A172 (cell line): ENCODE measurements around the gene CLDN7. TPM values are rescaled to one million over a fixed set of nuclear protein-coding genes. Genes with fewer than 3 reads are reported as not detected.
"Not testable (repeated sequence)": the region's sequence is repeated elsewhere in the genome, so short reads cannot be mapped to it uniquely, and the experiment has no call there.

Experiments used
- DNase-seq: peaks from one replicate; pipeline ENCODE4 v3.0.0-alpha.2; 2015; ENCODE audit warnings: low spot score
- total RNA-seq: library from RNA; depleted of rRNA; stranded (reverse); fragments of >200 nt; shearing (Covaris generic); gene quantifications from 2 replicates; pipeline ENCODE4 v1.2.3, GENCODE V29; 2014

Gene CLDN7
- total RNA-seq, 1 experiment from 2014 or later = not detected

GRCh38 chr17:7253082-7253481 is 9.2 kb downstream of the CLDN7 start:
- no peak for DNase-seq

GRCh38 chr17:7252176-7253043 is 9.9 kb downstream of the CLDN7 start, which contains the start of gene ELP5:
Gene ELP5 (plus strand): TSS chr17:7252215. CDS start chr17:7252551, 336 bp downstream.
- DNase-seq = peak; percentile 92

GRCh38 chr17:7251661-7252175 is 10.6 kb downstream of the CLDN7 start, which contains the start of gene CTDNEP1:
Gene CTDNEP1 (minus strand): TSS chr17:7251734. CDS start chr17:7251296, 438 bp downstream.
- DNase-seq = peak; percentile 99

- DNase-seq = no peak
Observed at GRCh38 chr17:7250695-7251627, 11.3 kb downstream of the CLDN7 start.

- no peak for DNase-seq
Observed at GRCh38 chr17:7249830-7250229, 12.4 kb downstream of the CLDN7 start.

- no peak for DNase-seq
Observed at GRCh38 chr17:7249214-7249613, 13.1 kb downstream of the CLDN7 start.

GRCh38 chr17:7248796-7249195 is 13.5 kb downstream of the CLDN7 start:
- DNase-seq = no peak

- no peak for DNase-seq
Observed at GRCh38 chr17:7246779-7247178, 15.5 kb downstream of the CLDN7 start.

GRCh38 chr17:7243838-7244237 is 18.4 kb downstream of the CLDN7 start:
- DNase-seq = not testable (repeated sequence)

- DNase-seq = no peak
Observed at GRCh38 chr17:7243453-7243729, 18.9 kb downstream of the CLDN7 start.

GRCh38 chr17:7242717-7243452 is 19.4 kb downstream of the CLDN7 start:
- DNase-seq = peak; percentile 86

GRCh38 chr17:7241783-7242716 is 20.2 kb downstream of the CLDN7 start, which contains the start of gene GABARAP:
Gene GABARAP (minus strand): TSS chr17:7242449. CDS start chr17:7242330, 119 bp downstream.
- DNase-seq = peak; percentile 92

GRCh38 chr17:7241090-7241733 is 21.1 kb downstream of the CLDN7 start:
- DNase-seq = no peak

- DNase-seq = no peak
Observed at GRCh38 chr17:7240375-7240774, 21.9 kb downstream of the CLDN7 start.

- peak; percentile 100 for DNase-seq
Observed at GRCh38 chr17:7239091-7240027, 22.9 kb downstream of the CLDN7 start, which contains the start of gene PHF23. Gene PHF23 (minus strand): TSS chr17:7239457. CDS start chr17:7239279, 178 bp downstream.

- no peak for DNase-seq
Observed at GRCh38 chr17:7238420-7239090, 23.7 kb downstream of the CLDN7 start.

- peak; percentile 54 for DNase-seq
Observed at GRCh38 chr17:7237761-7238419, 24.4 kb downstream of the CLDN7 start.
